Measurements from ENCODE around the gene SAA1.

SAA1 gene

DNA sequence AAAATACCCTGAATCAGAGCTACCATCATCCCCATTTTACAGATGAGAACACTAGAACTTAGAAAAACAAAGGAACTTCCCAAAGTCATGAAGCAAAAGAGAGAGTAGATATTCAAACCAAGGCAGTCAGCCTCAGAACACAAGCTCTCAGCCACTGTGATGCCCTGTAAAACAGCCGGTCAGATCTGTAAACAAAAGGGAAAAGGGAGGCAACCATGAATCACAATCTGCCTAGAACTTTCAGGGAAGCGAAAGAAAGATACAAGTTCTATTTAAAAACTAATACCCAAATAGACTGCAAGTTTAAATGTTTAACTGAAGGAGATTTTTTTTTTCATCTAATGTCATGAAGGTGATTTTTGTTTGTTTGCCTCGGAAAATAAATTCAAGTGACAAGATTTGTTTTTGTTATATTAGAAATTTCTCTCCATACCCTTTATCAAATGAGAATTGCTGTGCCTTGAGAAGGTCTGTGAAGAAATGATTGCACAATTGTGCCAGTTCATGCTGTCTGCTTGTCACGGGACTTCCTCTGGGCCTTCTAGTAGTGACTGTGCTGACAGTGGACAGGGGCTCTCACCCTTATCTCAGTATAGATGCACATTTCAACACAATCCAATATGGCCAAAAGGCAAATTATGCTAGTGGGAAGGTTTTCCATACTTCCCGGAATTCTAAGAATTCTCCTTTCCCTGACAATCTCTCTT, 11.7 kb downstream of the SAA1 start:
- TF ChIP-seq, protein P1, sequence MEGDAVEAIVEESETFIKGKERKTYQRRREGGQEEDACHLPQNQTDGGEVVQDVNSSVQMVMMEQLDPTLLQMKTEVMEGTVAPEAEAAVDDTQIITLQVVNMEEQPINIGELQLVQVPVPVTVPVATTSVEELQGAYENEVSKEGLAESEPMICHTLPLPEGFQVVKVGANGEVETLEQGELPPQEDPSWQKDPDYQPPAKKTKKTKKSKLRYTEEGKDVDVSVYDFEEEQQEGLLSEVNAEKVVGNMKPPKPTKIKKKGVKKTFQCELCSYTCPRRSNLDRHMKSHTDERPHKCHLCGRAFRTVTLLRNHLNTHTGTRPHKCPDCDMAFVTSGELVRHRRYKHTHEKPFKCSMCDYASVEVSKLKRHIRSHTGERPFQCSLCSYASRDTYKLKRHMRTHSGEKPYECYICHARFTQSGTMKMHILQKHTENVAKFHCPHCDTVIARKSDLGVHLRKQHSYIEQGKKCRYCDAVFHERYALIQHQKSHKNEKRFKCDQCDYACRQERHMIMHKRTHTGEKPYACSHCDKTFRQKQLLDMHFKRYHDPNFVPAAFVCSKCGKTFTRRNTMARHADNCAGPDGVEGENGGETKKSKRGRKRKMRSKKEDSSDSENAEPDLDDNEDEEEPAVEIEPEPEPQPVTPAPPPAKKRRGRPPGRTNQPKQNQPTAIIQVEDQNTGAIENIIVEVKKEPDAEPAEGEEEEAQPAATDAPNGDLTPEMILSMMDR (IDR thresholded peaks at IDR 0.05; ENCODE audit: low read depth, low read length), result no peak
- no peak overlapping the region for H3K27ac ChIP-seq

DNA sequence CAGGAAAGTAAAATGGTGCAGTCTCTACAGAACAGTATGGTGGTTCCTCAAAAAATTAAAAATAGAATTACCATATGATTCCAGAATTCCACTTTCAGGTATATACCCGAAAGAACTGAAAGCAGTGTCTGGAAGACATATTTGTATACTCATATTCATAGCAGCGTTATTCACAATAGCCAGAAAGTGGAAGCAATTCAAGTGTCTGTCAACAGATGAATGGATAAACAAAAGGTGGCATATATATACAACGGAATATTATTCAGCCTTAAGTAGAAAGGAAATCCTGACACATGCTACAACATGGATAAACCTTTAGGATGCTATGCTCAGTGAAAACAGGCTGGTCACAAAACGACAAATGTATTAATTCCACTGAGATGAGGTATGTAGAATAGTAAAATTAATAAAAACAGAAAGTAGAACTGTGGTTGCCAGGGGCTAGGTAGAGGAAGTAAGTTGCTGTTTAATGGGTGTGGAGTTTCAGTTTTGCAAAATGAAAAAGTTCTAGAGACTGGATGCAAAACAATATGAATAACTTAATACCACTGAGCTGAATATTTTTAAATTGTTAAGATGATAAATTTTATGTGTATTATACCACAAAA, 14.5 kb downstream of the SAA1 start:
- H3K9me3 ChIP-seq (ENCODE audit: severe bottlenecking), result no peaks in the 10 kb centered on the region
- no peak overlapping the region for H3K4me3 ChIP-seq (ENCODE audit: low read depth, low read length)
- H3K27me3 ChIP-seq (ENCODE audit: insufficient read depth, low read depth, severe bottlenecking), result no peaks in the 10 kb centered on the region
- DNase-seq, result no peak
- H3K27ac ChIP-seq, result no peak overlapping the region
- peaks cover 35% of the 10 kb centered on the region for H3K36me3 ChIP-seq
- TF ChIP-seq, protein P1 (IDR thresholded peaks at IDR 0.05; ENCODE audit: low read depth, low read length), result no peak

More for the DNA sequence above, 11.7 kb downstream of the SAA1 start:
- Histone ChIP-seq H3K36me3 (peaks cover 27% of the 10 kb centered on the region), H3K9me3 (ENCODE audit: severe bottlenecking) (no peaks in the 10 kb centered on the region), H3K4me3 (ENCODE audit: low read depth, low read length) (no peak overlapping the region), H3K27me3 (ENCODE audit: insufficient read depth, low read depth, severe bottlenecking) (no peaks in the 10 kb centered on the region)
- DNase-seq, result no peak

DNA sequence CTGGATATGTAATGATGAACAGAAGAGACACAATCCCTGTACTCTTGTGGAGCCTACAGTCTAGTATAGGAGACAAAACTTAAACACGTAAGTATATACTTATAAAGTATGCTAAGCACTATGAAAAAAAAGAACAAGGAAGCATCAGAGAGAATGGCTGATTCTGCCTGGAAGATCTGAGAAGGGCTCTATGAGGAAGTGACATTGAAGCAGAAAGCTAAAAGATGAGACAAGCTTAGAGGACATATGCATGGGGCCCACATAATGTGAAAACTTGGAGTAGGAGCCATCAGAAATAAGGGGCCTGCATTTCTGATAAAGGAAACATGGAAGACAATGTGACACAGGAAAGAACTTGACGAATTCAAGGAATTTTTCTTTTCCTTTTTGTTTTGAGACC, 16.6 kb downstream of the SAA1 start:
- no peak overlapping the region for H3K27ac ChIP-seq
- DNase-seq, result no peak
- H3K27me3 ChIP-seq (ENCODE audit: insufficient read depth, low read depth, severe bottlenecking), result no peaks in the 10 kb centered on the region
- H3K9me3 ChIP-seq (ENCODE audit: severe bottlenecking), result no peaks in the 10 kb centered on the region
- no peak overlapping the region for H3K4me3 ChIP-seq (ENCODE audit: low read depth, low read length)
- TF ChIP-seq, protein P1 (IDR thresholded peaks at IDR 0.05; ENCODE audit: low read depth, low read length), result no peak
- H3K36me3 ChIP-seq, result peaks cover 32% of the 10 kb centered on the region

DNA sequence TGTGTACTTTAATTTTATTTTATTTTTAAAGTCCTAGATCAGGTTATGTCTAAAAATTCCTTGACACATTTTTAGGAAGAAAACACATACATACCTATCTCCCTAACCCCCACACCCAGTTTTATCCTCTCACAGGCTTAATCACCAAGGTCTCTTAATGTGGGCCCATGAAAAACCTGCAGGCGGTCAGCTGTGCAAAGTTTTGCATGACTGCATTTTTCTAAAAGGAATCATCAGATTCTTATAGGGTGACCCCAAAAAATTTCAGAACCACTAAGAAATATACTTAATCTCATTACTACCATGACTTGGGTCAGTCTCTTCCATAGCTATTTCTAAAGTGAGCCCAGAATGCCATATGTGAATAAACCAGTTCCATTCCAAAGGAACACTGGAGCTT, 19.8 kb downstream of the SAA1 start:
- H3K4me3 ChIP-seq (ENCODE audit: low read depth, low read length), result no peak overlapping the region
- no peaks in the 10 kb centered on the region for H3K27me3 ChIP-seq (ENCODE audit: insufficient read depth, low read depth, severe bottlenecking)
- H3K27ac ChIP-seq, result no peak overlapping the region
- DNase-seq, result no peak
- H3K36me3 ChIP-seq, result peaks cover 25% of the 10 kb centered on the region
- TF ChIP-seq, protein P1 (IDR thresholded peaks at IDR 0.05; ENCODE audit: low read depth, low read length), result no peak
- no peaks in the 10 kb centered on the region for H3K9me3 ChIP-seq (ENCODE audit: severe bottlenecking)

DNA sequence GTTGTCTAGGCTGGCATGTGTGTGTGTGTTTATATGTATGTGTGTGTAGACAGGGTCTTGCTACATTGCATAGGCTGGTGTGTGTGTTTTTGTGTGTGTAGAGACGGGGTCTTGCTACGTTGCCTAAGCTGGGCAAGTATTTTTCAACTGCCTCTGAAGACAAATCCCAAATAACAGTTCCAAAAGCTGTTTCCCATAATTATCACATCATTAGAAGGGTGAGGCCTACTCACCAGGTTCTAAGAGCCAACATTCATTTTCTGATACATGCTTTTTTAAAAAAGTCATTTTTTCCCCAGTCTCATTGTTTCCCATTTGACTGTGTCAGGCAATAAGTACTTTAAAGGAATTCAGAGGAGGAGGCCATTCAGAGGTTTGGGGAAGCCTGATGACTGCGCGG, 22.8 kb downstream of the SAA1 start:
- Histone ChIP-seq H3K4me3 (ENCODE audit: low read depth, low read length) (no peak overlapping the region), H3K9me3 (ENCODE audit: severe bottlenecking) (no peaks in the 10 kb centered on the region), H3K27ac (no peak overlapping the region), H3K27me3 (ENCODE audit: insufficient read depth, low read depth, severe bottlenecking) (no peaks in the 10 kb centered on the region), H3K36me3 (peaks cover 38% of the 10 kb centered on the region)
- TF ChIP-seq, protein P1 (IDR thresholded peaks at IDR 0.05; ENCODE audit: low read depth, low read length), result no peak
- no peak for DNase-seq
